Common myeloid progenitor, CD34-positive (primary cell): ENCODE results near the gene PLCB3.

Source experiments
- CTCF ChIA-PET: fragments of 350-600 bp; sonication (Branson Sonifier 250); formaldehyde crosslinking; loops from one replicate; lab custom pipeline; 2021; ENCODE audit warnings: antibody characterized with exemption; lab: Charles Lee
- POLR2A ChIA-PET: fragments of 350-600 bp; sonication (Branson Sonifier 250); formaldehyde crosslinking; loops from one replicate; lab custom pipeline; 2021; ENCODE audit warnings: antibody characterized with exemption; lab: Charles Lee
- DNase-seq, 3 donors: peaks; one replicate each; pipeline versions ENCODE4 v3.0.0 to v3.0.0-alpha.2; 2013
- H3K27ac ChIP-seq, 2 experiments: 1 replicate in 1 of 2; 2 replicates in 1 of 2; pipeline ENCODE4 v1.7.0; 2013; ENCODE audit warnings: inconsistent platforms in 2 of 2, low read length in 2 of 2, mild to moderate bottlenecking in 2 of 2, low read depth in 1 of 2, moderate library complexity in 1 of 2; ENCODE audit not compliant: severe bottlenecking in 2 of 2, insufficient read depth in 1 of 2, poor library complexity in 1 of 2
- H3K27me3 ChIP-seq, 5 experiments: replicated peaks in 2 of 5; 1 replicate in 3 of 5; 2 replicates in 2 of 5; pipeline versions ENCODE4 v1.6.1 to v1.7.0; 2013; ENCODE audit warnings: low read length in 4 of 5, mild to moderate bottlenecking in 2 of 5, moderate library complexity in 2 of 5, inconsistent platforms in 1 of 5; ENCODE audit not compliant: insufficient read depth in 5 of 5, control insufficient read depth in 4 of 5
- H3K36me3 ChIP-seq, 4 experiments: 1 replicate in 2 of 4; 2 replicates in 2 of 4; pipeline versions ENCODE4 v1.6.1 to v1.7.0; 2013; ENCODE audit warnings: low read length in 3 of 4, control low read depth in 1 of 4, mild to moderate bottlenecking in 1 of 4; ENCODE audit not compliant: control insufficient read depth in 4 of 4, insufficient read depth in 4 of 4
- H3K4me1 ChIP-seq, 4 experiments: 1 replicate in 3 of 4; 2 replicates in 1 of 4; pipeline versions ENCODE4 v1.6.1 to v1.7.1; 2013; ENCODE audit warnings: low read length in 3 of 4, mild to moderate bottlenecking in 3 of 4, control low read depth in 1 of 4, inconsistent platforms in 1 of 4, moderate library complexity in 1 of 4; ENCODE audit not compliant: control insufficient read depth in 4 of 4, insufficient read depth in 4 of 4; ENCODE audit errors: control extremely low read depth in 1 of 4
- H3K4me3 ChIP-seq, 7 experiments: 1 replicate in 4 of 7; 2 replicates in 3 of 7; pipeline versions ENCODE4 v1.5.1 to v1.7.0; 2013; ENCODE audit warnings: mild to moderate bottlenecking in 7 of 7, low read length in 6 of 7, moderate library complexity in 6 of 7, inconsistent platforms in 2 of 7, low read depth in 2 of 7, control low read depth in 1 of 7; ENCODE audit not compliant: insufficient read depth in 4 of 7, control insufficient read depth in 1 of 7; ENCODE audit errors: extremely low read depth in 1 of 7
- H3K9me3 ChIP-seq, 5 experiments: 1 replicate in 4 of 5; 2 replicates in 1 of 5; pipeline versions ENCODE4 v1.6.1 to v1.7.1; 2013; ENCODE audit warnings: low read length in 4 of 5, mild to moderate bottlenecking in 2 of 5, inconsistent platforms in 1 of 5, low read depth in 1 of 5, moderate library complexity in 1 of 5; ENCODE audit not compliant: control insufficient read depth in 4 of 5, insufficient read depth in 2 of 5; ENCODE audit errors: control extremely low read depth in 1 of 5
- WGBS: methylation state at CpG from one replicate; pipeline ENCODE4 v1.1.5; 2013; ENCODE audit not compliant: insufficient coverage; 5-methylcytosine and 5-hydroxymethylcytosine counted together

Gene PLCB3

GRCh38 chr11:64240435-64241240 is 10.7 kb upstream of the PLCB3 start, which contains the start of gene FKBP2:
Gene FKBP2 (plus strand): TSS chr11:64241095. CDS start chr11:64242388, 1,293 bp downstream.
- POLR2A ChIA-PET: interaction anchor here (0.6 to 7.6 kb wide), 11 partner anchors 9 to 150 kb away, joined by 3 to 74 read pairs (median 3); partner anchors contain the start of genes DNAJC4, FERMT3, PRDX5 and TRMT112
- CTCF ChIA-PET: interaction anchor here (0.6 to 12.2 kb wide), 7 partner anchors 17 to 534 kb away, joined by 3 to 177 read pairs (median 4); partner anchors contain the start of gene FERMT3
- WGBS: 2% methylated on average over 46 of the region's 58 CpGs
- H3K9me3 ChIP-seq: no peaks in the 10 kb centered on the region
- H3K27me3 ChIP-seq: no peaks in the 10 kb centered on the region
- peaks cover 0 to 37% (median 28%) of the 10 kb centered on the region in 4 experiments for H3K36me3 ChIP-seq
- H3K4me1 ChIP-seq: peaks cover 4 to 56% (median 49%) of the 10 kb centered on the region in 4 experiments
- H3K27ac ChIP-seq: peak within 1 kb of the TSS; percentile 96 to 97
- peak within 1 kb of the TSS; percentile 69 to 91 (median 85) for H3K4me3 ChIP-seq
- DNase-seq: peak; percentile 96 to 98 (median 98)

- Histone ChIP-seq H3K9me3 (no peaks in the 10 kb centered on the region), H3K4me1 (peaks cover 4 to 56% (median 50%) of the 10 kb centered on the region in 4 experiments), H3K36me3 (peaks cover 0 to 37% (median 28%) of the 10 kb centered on the region in 4 experiments), H3K27me3 (no peaks in the 10 kb centered on the region), H3K4me3 (peak overlapping the region; percentile 69 to 91 (median 85)), H3K27ac (peak overlapping the region; percentile 96 to 97)
- WGBS: 0% methylated on average over 18 of the region's 24 CpGs
- ChIA-PET POLR2A (interaction anchor here (0.6 to 7.6 kb wide), 10 partner anchors 10 to 150 kb away, joined by 3 to 74 read pairs (median 3); partner anchors contain the start of genes DNAJC4, FERMT3, PRDX5 and TRMT112), CTCF (interaction anchor here (0.6 to 12.2 kb wide), 6 partner anchors 18 to 533 kb away, joined by 3 to 177 read pairs (median 4); partner anchors contain the start of gene FERMT3)
- no peak for DNase-seq
Measured at GRCh38 chr11:64241241-64241490, 10.2 kb upstream of the PLCB3 start.

- Histone ChIP-seq H3K27me3 (no peaks in the 10 kb centered on the region), H3K36me3 (peaks cover 0 to 37% (median 28%) of the 10 kb centered on the region in 4 experiments), H3K27ac (peak overlapping the region; percentile 96 to 97), H3K4me3 (peak overlapping the region; percentile 69 to 91 (median 85)), H3K4me1 (peaks cover 4 to 56% (median 50%) of the 10 kb centered on the region in 4 experiments), H3K9me3 (no peaks in the 10 kb centered on the region)
- ChIA-PET POLR2A (interaction anchor here (0.6 to 7.6 kb wide), 10 partner anchors 10 to 151 kb away, joined by 3 to 74 read pairs (median 3); partner anchors contain the start of genes DNAJC4, FERMT3, PRDX5 and TRMT112), CTCF (interaction anchor here (0.6 to 12.2 kb wide), 9 partner anchors 10 to 533 kb away, joined by 3 to 177 read pairs (median 4); partner anchors contain the start of genes CATSPERZ, FERMT3 and PLCB3)
- 0% methylated on average over 49 of the region's 63 CpGs for WGBS
- DNase-seq: peak; percentile 98 to 99 (median 99)
Measured at GRCh38 chr11:64241491-64242374, 9.6 kb upstream of the PLCB3 start.

- CTCF ChIA-PET: interaction anchor here (1.7 to 12.2 kb wide), 8 partner anchors 8 to 60 kb away, joined by 3 to 177 read pairs (median 10); partner anchors contain the start of genes CATSPERZ, FERMT3, NUDT22 and PLCB3
- H3K4me1 ChIP-seq: peaks cover 4 to 70% (median 61%) of the 10 kb centered on the region in 4 experiments
Measured at GRCh38 chr11:64243236-64243854, 8.0 kb upstream of the PLCB3 start.

GRCh38 chr11:64244107-64244506 is 7.2 kb upstream of the PLCB3 start:
- H3K36me3 ChIP-seq: peaks cover 0 to 20% (median 12%) of the 10 kb centered on the region in 4 experiments
- H3K27ac ChIP-seq: no peak overlapping the region
- WGBS: 88% methylated on average over 2 of the region's 5 CpGs
- H3K9me3 ChIP-seq: no peaks in the 10 kb centered on the region
- DNase-seq: no peak
- ChIA-PET CTCF (interaction anchor here (1.1 to 12.2 kb wide), 9 partner anchors 8 to 60 kb away, joined by 3 to 177 read pairs (median 9); partner anchors contain the start of genes CATSPERZ, FERMT3, NUDT22 and PLCB3), POLR2A (interaction anchor here (1.0 to 7.6 kb wide), 2 partner anchors 18 to 38 kb away, joined by 4 to 74 read pairs; partner anchors contain the start of genes FERMT3, NUDT22 and TRPT1)
- H3K4me3 ChIP-seq: no peak overlapping the region
- H3K27me3 ChIP-seq: no peaks in the 10 kb centered on the region
- H3K4me1 ChIP-seq: peaks cover 4 to 72% (median 67%) of the 10 kb centered on the region in 4 experiments

More at GRCh38 chr11:64243236-64243854, 8.0 kb upstream of the PLCB3 start:
- Histone ChIP-seq H3K36me3 (peaks cover 0 to 26% (median 17%) of the 10 kb centered on the region in 4 experiments), H3K4me3 (peak overlapping the region in 1 of 7 experiments; percentile 1), H3K27me3 (no peaks in the 10 kb centered on the region), H3K9me3 (no peaks in the 10 kb centered on the region), H3K27ac (no peak overlapping the region)
- no peak for DNase-seq
- 100% methylated on average over 5 of the region's 8 CpGs for WGBS
- POLR2A ChIA-PET: interaction anchor here (0.7 to 7.6 kb wide), 3 partner anchors 17 to 37 kb away, joined by 3 to 74 read pairs (median 3); partner anchors contain the start of genes FERMT3 and NUDT22
